Effector CD4-positive, alpha-beta T cell (primary cell): Measurements from ENCODE around the gene SERPINA5. TPM values are rescaled to one million over a fixed set of nuclear protein-coding genes. Genes with fewer than 3 reads are reported as not detected.

ENCODE experiments used
- DNase-seq: peaks from one replicate; pipeline ENCODE4 v3.0.0-alpha.2; 2020
- total RNA-seq: gene quantifications from one replicate; lab custom pipeline; 2026; lab: John Stamatoyannopoulos, UW

The SERPINA5 gene
- total RNA-seq, result not detected

DNA sequence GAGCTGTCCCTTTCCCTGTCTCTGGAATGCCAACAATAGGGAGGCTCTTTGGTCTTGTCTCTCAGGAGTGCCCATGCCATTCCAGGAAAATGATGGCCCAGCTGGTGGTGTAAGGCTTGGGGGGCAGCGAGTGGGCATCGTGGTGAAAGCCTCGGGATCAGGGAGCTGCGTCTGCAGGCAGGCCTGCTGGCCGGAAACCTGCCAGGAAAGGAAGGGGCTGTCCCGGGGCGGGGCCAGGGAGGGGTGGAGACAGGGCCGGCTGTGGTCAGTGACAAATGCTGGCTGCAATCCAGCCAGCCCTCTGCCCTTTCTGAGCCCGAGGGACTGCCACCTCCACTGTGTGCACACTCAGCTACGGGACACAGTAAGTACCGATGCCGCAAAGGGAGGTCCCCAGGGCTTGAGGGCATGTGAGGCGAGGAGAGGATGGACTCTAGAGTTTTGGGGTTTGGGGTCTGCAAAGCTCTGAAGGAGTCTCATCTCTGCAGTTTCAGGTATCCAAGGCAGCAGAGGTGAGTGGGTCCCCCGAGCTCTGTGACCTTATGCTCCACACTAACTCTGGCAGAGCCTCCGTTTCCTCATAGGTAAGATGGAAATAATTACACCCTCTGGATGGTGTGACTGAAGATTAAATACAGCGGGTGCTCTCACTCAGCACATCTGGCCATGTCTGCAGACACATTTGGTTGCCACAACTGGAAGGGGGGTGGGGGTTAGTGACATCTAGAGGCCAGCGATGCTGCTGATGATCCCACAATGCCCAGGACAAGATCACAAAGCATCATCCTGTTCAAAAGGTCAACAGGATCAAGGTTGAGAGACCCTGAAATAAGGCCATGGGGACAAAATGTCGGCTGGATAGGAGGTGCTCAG, at the start of gene SERPINA5:
Gene SERPINA5 (plus strand): TSS at position 300 of the 873 bp plus-strand sequence. CDS start 5,937 bp downstream, outside the sequence.
- DNase-seq, result no peak

GRCh38 chr14:94532447-94532846, 48.8 kb upstream of the SERPINA5 start:
- no peak for DNase-seq

DNA sequence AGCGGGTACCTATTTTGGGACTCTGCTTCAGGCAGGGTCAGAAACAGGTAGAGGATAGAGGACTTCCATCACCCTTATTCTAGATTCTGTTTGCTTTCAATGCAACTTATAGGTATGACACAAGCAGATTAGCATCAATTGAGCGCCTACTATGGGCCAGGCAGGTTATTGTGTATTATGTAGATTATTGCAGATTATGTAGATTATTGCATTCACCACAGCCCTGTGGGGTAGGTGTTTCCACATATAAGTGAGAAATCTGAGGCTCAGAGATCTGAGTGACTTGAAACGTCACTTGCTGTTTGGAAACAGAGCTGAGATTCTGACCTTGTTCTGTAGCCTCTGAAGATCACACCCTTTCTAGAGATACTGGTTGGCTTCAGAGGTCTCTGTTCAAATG, 45.7 kb upstream of the SERPINA5 start:
- no peak for DNase-seq

GRCh38 chr14:94536836-94537235, 44.4 kb upstream of the SERPINA5 start:
- DNase-seq, result no peak

- DNase-seq, result no peak
These were observed 43.0 kb upstream of the SERPINA5 start for GRCh38 chr14:94538070-94538740.

- no peak for DNase-seq
These were observed 42.0 kb upstream of the SERPINA5 start for GRCh38 chr14:94539181-94539580.

DNA sequence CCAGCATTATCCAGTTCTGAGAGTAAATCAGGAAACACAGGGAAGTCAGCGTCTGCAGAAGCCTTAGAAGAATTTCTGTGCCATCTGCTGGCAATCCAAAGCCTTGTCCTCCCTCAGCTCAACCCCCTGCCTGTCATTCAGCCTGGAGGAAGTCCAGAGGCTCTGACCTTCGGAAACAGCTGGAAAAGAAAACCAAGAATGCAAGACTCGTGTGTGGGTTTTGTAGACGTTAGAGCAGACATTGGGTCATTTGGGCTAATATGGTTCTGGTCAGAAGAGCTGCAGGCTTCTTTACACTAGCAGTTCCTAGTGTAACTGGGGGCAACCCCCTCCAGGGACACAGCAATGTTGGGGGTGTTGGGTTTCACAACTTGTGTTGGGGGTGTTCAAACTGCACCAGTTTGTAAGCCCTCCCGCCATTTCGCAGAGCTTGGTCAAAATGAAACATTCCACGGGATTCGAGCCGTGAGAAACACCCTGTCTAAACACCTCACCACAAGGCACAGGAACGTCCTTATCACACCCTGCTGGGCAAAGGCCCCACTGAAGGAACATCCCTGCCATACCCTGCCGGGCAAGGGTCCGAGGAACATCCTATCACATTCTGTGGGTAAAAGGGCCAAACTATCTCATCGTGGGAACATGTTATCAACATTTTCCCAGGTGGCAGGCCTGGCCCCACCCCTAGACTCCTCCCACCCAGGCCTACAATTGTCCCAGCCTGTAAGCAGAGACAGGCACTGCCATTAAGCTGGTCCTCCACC, 41.0 kb upstream of the SERPINA5 start:
- DNase-seq, result no peak

DNA sequence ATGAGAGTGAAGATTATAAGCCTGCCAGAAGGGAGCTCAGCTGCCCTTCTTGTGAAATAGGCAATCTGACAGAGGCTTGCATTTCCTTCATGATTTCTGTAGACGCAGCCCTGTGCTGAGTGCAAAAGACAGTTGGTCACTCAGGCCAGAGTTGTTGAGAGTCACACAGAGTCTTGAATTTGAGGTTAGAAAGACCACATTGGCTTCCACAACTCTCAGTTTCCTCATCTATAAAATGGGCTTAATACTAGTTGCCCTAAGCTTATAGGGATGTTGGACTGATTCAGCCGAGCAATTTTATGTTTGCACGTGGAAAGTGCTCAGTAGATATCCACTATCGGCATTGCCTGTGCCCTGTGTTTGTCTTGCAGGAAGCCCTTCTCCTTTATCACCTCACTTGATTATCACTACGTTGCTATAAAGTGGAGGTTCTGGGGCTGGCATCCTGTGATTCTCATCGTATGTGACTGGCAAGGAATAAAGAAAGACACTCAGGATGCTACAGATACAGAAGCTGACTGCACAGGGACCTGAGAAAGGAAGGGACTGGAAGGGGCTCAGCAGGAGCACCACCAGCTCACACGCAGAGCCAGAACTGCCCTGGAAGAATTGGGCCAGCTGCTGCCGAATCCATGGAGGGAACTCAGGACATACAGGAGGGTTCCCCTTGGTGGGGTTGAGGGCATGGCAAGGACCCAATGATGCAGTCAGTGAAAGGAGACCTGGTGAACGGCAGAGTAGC, 39.8 kb upstream of the SERPINA5 start:
- no peak for DNase-seq

DNA sequence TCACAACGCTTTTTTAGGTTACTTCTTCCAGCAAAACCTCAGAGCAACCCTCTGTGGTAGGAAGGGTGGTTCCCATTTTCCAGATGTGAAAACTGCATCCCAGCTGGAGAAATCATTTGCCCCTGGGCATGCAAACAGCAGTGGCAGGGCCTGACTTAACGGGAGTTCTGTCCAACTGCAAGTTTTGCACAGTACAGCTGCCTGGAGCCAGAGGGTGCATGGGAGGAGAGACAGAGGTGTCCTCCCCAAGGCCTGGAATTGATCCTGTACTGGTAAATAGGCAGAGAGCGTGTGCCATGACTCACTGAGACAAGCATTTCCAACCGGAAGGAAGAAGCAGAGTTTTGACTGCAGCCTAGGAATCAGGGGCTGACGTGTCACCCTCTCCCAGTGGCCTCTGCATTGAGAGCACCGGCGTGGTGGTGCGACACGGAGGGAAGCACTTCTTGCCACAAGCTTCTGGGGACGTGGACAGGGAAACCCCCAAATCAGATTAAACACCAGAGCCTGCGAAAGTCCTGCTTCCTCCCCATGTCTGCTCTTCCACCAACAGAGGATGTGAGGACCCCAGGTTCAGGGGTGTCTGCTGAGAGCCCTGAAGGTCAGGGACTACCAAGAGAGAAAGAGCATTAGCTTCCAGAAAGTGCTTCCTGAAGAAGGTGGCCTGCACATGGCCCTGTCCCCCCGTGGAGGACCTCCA, 39.0 kb upstream of the SERPINA5 start:
- DNase-seq, result no peak

GRCh38 chr14:94542811-94543440, 38.3 kb upstream of the SERPINA5 start:
- no peak for DNase-seq

GRCh38 chr14:94543449-94544124, 37.6 kb upstream of the SERPINA5 start:
- DNase-seq, result no peak

GRCh38 chr14:94544726-94545125, 36.5 kb upstream of the SERPINA5 start:
- DNase-seq, result no peak

- no peak for DNase-seq
These were observed 35.9 kb upstream of the SERPINA5 start for GRCh38 chr14:94545131-94545841.

DNA sequence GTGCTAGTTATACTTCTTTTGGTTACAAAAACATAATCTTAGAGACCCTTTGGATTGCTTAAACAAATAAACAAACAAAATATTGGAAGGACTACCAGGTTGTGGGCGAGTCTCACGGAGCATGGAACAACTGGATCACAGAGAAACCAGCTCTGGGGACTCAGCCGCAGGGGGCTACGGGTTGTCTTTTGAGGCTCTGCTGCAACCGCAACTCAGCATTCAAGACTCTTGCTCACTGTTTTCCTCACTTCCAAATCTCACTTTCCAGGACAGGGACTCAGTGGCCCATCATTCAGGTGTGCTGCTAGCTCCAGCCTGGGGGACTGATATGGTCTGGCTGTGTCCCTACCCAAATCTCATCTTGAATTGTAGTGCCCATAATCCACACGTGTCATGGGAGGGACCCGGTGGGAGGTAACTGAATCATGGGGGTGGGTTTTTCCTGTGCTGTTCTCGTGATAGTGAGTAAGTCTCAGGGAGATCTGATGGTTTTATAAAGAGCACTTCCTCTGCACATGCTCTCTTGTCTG, 34.0 kb upstream of the SERPINA5 start:
- no peak for DNase-seq

DNA sequence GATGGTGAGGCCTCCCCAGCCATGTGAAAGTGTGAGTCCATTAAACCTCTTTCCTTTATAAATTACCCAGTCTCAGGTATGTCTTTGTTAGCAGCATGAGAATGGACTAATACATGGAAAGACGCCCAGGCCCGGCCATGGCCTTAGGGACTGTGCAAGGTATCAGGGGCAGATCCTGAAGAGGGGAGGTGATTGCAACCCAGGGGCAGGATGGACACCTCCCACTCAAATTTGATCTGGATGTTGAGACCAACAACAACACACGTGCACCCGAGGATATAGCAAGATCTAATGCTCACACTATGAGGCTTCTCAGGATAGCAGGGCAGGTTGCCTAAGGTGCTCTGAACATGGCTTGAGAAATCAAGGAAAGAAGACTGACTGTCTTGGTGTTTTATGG, 33.5 kb upstream of the SERPINA5 start:
- DNase-seq, result no peak

GRCh38 chr14:94548131-94548998, 32.9 kb upstream of the SERPINA5 start:
- no peak for DNase-seq

DNA sequence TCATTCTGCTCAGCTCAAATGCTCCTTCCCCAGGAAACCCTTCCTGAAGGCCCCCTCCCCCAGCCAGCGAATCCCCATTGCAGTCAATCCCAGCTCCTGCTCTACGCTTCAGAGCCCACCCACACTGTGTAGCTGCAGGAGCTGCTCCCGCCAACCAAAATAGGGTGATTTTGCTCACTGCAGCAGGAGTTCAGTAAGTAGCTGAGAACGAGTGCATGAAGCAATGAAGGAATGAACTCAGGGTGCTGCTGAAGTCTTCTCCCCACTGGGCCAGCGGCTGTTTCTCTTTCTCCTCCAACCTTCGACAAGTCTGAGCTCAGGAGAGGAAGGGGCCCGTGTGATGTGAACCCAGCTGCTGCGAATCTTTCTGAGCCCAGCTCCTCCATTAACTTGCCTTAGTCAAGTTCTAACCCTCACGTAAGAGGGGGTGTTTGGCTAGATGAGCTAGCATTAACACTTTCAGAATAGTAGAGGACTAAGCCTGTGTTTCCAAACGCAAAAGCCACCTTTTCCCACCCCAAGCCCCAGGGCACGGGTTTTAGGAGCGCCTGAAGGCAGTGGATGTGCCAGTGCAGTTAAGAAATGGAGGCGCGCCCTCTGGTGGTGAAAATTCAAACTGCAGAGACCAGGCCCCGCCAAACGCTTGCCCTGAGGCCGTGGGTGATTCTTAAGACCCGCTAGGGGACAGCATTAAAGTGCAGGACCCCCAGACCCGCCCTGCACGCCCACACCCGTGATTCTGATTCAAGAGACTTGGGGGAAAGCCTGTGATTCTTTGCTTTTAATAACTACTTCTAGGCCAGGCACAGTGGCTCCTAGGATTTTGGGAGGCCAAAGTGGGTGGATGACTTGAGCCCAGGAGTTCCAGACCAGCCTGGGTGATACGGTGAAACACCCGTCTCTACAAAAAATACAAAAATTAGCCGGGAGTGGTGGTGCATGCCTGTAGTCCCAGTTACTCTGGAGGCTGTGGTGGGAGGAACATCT, 31.9 kb upstream of the SERPINA5 start:
- DNase-seq, result peak; percentile 11

GRCh38 chr14:94550041-94550440, 31.2 kb upstream of the SERPINA5 start:
- no peak for DNase-seq
